Posterior vena cava (tissue), 2 donors: ENCODE data around the gene RAVER1. TPM values are rescaled to one million over a fixed set of nuclear protein-coding genes. Genes with fewer than 3 reads are reported as not detected.

ENCODE experiments used
- DNase-seq: peaks from one replicate; pipeline ENCODE4 v3.0.0-alpha.2; 2020; ENCODE audit warnings: low spot score
- intact Hi-C, 2 donors: fragments of 100-400 bp; cut with DNase I; formaldehyde crosslinking; loops; one replicate each; pipeline versions ENCODE4 v1.14.1 to v1.14.2; 2022 to 2023
- total RNA-seq, 2 donors: library from RNA; stranded (reverse); fragmentation: NEBNext Ultra II Directional; extraction: Animal tissue kit (Norgen Biotek cat#: 25700); gene quantifications; one replicate each; pipeline ENCODE4 v1.2.1, GENCODE V29; 2021
- donor health status: DM: yes; HTN: yes; CAD: no.
- donor health status: DM: yes; HTN: yes; CAD: no.

Gene RAVER1
- total RNA-seq, 2 donors from 2014 or later = 17.5 to 19.0 TPM

DNA sequence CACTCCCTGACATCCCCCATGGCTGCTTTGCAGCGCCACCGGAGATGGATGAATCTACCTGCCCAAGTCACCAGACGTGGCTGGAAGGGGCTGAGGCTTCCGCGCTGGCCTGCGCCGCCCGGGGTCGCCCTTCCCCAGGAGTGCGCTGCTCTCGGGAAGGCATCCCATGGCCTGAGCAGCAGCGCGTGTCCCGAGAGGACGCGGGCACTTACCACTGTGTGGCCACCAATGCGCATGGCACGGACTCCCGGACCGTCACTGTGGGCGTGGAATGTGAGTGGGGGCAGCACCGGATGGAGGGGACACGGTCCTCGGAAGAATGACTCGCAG, 39.0 kb downstream of the RAVER1 start:
- DNase-seq = peak; percentile 70
- intact Hi-C loops = no loop called here

DNA sequence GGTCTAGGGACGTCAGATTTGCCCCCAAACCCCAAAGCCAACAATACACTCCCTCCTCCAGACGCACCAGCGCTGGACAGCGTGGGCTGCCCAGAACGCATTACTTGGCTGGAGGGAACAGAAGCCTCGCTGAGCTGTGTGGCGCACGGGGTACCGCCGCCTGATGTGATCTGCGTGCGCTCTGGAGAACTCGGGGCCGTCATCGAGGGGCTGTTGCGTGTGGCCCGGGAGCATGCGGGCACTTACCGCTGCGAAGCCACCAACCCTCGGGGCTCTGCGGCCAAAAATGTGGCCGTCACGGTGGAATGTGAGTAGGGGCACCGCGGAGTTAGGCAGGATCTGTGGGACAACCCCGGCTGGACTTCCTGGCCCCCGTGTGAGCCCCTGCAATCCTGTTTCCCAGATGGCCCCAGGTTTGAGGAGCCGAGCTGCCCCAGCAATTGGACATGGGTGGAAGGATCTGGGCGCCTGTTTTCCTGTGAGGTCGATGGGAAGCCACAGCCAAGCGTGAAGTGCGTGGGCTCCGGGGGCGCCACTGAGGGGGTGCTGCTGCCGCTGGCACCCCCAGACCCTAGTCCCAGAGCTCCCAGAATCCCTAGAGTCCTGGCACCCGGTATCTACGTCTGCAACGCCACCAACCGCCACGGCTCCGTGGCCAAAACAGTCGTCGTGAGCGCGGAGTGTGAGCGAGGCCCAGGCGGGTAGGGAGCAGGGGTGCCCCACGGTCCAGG, 39.5 kb downstream of the RAVER1 start:
- intact Hi-C loops = no loop called here
- peak; percentile 78 for DNase-seq

DNA sequence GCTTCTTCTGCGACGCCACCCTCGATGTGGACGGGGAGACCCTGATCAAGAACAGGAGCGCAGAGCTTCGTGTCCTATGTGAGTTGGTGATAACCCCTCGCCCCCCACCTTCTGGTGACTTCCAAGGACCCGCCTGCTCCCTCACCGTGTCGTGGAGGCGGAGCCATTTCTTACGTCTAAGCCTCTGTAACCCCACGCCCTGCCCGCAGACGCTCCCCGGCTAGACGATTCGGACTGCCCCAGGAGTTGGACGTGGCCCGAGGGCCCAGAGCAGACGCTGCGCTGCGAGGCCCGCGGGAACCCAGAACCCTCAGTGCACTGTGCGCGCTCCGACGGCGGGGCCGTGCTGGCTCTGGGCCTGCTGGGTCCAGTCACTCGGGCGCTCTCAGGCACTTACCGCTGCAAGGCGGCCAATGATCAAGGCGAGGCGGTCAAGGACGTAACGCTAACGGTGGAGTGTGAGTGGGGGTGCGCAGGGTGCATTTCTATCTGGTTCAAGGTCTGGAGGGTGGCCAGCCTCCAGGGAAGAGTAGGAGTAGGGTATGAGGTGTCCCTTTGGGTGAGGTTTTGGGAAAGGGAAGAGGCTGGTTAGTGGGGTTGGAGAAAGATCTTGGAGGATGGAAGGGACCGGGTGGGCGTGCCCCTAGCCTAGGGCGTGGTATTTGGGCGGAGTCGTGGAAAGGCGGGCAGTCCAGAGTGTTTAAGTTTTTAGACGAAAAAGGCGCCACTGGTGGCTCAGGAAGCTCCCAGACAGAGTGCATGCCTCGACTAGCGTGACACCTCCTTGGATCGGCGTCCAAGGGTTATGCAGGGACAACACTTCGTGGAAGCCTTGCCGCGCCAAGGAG, 40.3 kb downstream of the RAVER1 start:
- intact Hi-C loops = no loop called here
- DNase-seq = peak; percentile 81

DNA sequence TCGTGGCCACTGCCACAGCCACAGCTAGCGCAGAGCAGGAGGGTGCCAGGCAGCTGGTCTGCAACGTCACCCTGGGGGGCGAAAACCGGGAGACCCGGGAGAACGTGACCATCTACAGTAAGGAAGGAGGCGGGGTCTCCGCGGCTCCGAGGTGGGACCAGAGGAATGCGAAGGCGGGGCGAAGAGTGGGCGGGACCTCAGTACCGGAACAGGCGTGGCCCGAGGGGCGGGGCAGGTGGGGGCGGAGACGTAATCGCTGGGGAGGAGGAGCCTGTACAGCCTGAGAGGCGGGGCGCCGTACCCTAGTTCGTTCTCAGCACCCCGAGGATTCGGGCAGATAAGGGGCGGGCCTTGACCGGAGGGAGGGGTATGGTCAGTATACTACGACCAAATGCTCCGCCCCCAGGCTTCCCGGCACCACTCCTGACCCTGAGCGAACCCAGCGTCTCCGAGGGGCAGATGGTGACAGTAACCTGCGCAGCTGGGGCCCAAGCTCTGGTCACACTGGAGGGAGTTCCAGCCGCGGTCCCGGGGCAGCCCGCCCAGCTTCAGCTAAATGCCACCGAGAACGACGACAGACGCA, 41.0 kb downstream of the RAVER1 start:
- intact Hi-C loops = no loop called here
- DNase-seq = peak; percentile 95

DNA sequence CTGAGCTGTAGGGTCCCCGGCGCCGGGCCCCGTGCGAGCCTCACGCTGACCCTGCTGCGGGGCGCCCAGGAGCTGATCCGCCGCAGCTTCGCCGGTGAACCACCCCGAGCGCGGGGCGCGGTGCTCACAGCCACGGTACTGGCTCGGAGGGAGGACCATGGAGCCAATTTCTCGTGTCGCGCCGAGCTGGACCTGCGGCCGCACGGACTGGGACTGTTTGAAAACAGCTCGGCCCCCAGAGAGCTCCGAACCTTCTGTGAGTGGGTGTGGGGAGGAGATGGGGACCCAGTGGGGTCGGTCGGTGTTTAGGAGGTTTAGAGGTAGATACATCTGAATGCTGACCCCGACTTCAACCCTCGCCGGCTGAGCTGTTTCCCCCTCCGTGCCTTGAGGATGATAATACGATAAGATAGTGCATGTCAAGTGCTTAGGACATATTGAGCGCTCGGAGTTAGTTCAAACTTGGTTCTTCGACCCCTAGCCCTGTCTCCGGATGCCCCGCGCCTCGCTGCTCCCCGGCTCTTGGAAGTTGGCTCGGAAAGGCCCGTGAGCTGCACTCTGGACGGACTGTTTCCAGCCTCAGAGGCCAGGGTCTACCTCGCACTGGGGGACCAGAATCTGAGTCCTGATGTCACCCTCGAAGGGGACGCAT, 41.6 kb downstream of the RAVER1 start:
- intact Hi-C loops = no loop called here

DNA sequence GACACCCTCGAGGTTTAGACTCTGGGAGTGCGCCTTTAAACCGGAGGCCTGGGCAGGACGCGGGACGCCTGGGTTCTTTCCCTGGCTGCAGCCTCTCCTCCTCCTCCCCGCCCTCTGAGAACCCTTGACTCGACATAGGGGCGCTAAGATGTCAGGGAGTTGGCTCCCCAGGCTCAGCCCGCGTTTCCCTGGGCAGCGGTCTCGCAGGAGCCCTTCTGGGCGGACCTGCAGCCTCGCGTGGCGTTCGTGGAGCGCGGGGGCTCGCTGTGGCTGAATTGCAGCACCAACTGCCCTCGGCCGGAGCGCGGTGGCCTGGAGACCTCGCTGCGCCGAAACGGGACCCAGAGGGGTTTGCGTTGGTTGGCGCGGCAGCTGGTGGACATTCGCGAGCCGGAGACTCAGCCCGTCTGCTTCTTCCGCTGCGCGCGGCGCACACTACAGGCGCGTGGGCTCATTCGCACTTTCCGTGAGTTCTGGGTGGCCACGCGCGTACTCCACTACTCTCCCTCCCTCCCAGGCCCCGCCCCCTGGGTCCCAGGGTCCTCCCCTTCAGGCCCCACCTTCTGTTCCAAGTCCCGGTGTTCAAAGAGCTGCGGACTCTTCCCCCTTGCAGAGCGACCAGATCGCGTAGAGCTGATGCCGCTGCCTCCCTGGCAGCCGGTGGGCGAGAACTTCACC, 42.3 kb downstream of the RAVER1 start:
- intact Hi-C loops = no loop called here
- peak; percentile 90 for DNase-seq

More for the DNA sequence above, 41.6 kb downstream of the RAVER1 start:
- peak; percentile 83 for DNase-seq

DNA sequence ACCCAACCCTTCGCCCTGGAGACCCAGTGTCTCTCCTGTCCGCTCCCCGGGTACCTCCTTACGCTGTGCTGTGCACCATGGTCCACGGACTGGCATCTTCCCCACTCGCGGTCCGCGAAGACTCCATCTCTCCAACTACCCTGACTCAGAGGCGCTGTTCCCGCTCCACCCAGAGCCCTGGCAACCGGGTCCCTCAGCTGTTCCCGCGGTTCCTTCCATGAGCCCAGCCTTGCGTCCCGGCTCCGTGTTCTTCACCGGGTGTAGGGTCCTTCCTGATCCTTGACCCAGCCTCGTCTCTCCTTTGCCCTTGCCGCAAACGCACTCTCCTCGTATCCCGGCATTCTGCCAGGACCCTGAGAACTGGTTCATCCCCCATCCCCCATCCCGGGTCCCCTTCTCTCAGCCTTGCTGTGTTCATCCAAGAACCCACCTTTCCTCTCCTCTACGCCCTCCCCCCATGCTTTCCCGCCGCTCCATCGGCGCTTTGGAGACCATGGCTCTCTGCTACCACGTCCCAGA, 42.9 kb downstream of the RAVER1 start:
- intact Hi-C loops = no loop called here
- DNase-seq = peak; percentile 83

DNA sequence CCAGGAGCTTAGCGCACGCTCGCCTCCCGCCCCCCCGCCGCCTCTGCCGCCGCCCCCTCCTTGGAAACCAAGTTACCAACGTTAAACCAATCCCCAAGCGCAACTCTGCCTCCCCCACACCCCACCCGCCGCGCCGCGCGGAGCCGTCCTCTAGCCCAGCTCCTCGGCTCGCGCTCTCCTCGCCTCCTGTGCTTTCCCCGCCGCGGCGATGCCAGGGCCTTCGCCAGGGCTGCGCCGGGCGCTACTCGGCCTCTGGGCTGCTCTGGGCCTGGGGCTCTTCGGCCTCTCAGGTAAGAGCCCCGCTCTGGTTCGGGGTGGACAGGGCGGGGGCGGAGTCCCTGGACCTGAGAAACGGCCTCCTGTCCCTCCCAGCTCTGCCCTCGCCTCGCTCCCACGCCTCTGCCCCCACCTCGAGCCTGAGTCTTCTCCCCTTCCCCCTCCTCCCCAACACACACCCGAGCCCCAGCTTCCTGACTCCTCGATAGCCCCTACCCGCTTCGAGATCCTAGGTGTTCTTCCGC, 43.4 kb downstream of the RAVER1 start, which contains the start of gene ICAM5:
ICAM5 (plus strand) TSS at position 117 of the 521 bp plus-strand sequence; CDS start at position 209, 92 bp downstream.
- intact Hi-C loops = no loop called here
- DNase-seq = peak; percentile 52

DNA sequence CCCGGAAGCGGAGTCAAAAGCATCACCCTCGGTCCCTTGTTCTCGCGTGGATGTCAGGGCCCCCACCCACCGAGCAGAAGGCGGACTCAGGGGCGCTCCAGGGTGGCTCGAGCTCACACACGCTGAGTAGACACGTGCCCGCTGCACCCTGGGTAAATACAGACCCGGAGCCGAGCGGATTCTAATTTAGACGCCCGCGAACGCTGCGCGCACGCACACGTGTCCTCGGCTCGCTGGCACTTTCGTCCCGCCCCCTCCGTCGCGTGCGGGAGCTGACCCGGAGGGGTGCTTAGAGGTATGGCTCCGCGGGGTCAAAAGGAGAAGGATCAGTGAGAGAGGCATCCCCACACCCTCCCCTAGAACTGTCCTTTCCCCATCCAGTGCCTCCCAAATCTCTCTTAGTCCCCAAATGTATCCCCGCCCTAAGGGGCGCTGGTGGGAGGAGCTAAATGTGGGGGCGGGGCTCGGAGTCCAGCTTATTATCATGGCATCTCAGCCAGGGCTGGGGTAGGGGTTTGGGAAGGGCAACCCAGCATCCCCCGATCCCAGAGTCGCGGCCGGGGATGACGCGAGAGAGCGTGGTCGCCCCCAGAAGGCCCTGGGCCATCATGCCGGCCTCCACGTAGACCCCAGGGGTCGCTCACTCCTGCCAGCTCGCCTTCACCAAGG, 44.0 kb downstream of the RAVER1 start:
- DNase-seq = peak; percentile 87
- intact Hi-C loops = no loop called here

DNA sequence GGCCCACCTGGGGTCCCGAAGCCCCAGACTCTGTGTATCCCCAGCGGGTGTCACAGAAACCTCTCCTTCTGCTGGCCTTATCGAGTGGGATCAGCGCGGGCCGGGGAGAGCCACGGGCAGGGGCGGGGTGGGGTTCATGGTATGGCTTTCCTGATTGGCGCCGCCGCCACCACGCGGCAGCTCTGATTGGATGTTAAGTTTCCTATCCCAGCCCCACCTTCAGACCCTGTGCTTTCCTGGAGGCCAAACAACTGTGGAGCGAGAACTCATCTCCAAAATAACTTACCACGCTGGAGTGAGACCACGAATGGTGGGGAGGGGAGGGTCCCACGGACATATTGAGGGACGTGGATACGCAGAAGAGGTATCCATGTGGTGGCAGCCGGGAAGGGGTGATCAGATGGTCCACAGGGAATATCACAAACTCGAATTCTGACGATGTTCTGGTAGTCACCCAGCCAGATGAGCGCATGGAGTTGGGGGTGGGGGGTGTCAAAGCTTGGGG, 44.6 kb downstream of the RAVER1 start:
- intact Hi-C loops = no loop called here
- peak; percentile 76 for DNase-seq

DNA sequence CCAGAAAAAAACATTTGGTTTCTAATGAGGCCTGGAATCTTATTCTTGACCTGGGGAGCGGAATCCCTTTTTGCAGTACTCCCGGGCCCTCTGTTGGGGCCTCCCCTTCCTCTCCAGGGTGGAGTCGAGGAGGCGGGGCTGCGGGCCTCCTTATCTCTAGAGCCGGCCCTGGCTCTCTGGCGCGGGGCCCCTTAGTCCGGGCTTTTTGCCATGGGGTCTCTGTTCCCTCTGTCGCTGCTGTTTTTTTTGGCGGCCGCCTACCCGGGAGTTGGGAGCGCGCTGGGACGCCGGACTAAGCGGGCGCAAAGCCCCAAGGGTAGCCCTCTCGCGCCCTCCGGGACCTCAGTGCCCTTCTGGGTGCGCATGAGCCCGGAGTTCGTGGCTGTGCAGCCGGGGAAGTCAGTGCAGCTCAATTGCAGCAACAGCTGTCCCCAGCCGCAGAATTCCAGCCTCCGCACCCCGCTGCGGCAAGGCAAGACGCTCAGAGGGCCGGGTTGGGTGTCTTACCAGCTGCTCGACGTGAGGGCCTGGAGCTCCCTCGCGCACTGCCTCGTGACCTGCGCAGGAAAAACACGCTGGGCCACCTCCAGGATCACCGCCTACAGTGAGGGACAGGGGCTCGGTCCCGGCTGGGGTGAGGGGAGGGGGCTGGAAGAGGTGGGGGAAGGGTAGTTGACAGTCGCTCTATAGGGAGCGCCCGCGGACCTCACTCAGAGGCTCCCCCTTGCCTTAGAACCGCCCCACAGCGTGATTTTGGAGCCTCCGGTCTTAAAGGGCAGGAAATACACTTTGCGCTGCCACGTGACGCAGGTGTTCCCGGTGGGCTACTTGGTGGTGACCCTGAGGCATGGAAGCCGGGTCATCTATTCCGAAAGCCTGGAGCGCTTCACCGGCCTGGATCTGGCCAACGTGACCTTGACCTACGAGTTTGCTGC, 46.3 kb downstream of the RAVER1 start, which contains the start of gene ICAM4:
ICAM4 (plus strand) TSS at position 153 of the 935 bp plus-strand sequence; CDS start at position 211, 58 bp downstream.
- DNase-seq = peak; percentile 90

DNA sequence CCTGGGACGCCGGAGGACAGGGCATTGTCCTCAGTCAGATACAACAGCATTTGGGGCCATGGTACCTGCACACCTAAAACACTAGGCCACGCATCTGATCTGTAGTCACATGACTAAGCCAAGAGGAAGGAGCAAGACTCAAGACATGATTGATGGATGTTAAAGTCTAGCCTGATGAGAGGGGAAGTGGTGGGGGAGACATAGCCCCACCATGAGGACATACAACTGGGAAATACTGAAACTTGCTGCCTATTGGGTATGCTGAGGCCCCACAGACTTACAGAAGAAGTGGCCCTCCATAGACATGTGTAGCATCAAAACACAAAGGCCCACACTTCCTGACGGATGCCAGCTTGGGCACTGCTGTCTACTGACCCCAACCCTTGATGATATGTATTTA, 47.9 kb downstream of the RAVER1 start:
- intact Hi-C loops = no loop called here
- DNase-seq = no peak

More for the DNA sequence above, 46.3 kb downstream of the RAVER1 start, which contains the start of gene ICAM4:
- intact Hi-C loops = no loop called here

DNA sequence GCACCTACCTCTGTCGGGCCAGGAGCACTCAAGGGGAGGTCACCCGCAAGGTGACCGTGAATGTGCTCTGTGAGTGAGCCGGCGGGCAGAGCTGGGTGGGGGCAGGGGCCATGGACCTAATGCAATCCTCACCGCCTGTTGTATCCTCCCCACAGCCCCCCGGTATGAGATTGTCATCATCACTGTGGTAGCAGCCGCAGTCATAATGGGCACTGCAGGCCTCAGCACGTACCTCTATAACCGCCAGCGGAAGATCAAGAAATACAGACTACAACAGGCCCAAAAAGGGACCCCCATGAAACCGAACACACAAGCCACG, 48.4 kb downstream of the RAVER1 start:
- DNase-seq = no peak
- intact Hi-C loops = no loop called here

DNA sequence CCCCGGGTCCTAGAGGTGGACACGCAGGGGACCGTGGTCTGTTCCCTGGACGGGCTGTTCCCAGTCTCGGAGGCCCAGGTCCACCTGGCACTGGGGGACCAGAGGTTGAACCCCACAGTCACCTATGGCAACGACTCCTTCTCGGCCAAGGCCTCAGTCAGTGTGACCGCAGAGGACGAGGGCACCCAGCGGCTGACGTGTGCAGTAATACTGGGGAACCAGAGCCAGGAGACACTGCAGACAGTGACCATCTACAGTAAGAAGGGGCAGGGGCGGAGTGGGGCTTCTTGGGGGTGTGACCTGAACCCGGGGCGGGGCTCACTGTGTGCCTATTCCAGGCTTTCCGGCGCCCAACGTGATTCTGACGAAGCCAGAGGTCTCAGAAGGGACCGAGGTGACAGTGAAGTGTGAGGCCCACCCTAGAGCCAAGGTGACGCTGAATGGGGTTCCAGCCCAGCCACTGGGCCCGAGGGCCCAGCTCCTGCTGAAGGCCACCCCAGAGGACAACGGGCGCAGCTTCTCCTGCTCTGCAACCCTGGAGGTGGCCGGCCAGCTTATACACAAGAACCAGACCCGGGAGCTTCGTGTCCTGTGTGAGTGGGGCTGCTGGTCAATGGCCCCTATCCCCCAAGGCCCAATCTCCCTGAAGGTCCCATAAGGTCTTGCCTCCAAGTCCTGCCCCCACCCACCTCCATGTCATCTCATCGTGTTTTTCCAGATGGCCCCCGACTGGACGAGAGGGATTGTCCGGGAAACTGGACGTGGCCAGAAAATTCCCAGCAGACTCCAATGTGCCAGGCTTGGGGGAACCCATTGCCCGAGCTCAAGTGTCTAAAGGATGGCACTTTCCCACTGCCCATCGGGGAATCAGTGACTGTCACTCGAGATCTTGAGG, 49.0 kb downstream of the RAVER1 start:
- intact Hi-C loops = no loop called here
- DNase-seq = no peak

DNA sequence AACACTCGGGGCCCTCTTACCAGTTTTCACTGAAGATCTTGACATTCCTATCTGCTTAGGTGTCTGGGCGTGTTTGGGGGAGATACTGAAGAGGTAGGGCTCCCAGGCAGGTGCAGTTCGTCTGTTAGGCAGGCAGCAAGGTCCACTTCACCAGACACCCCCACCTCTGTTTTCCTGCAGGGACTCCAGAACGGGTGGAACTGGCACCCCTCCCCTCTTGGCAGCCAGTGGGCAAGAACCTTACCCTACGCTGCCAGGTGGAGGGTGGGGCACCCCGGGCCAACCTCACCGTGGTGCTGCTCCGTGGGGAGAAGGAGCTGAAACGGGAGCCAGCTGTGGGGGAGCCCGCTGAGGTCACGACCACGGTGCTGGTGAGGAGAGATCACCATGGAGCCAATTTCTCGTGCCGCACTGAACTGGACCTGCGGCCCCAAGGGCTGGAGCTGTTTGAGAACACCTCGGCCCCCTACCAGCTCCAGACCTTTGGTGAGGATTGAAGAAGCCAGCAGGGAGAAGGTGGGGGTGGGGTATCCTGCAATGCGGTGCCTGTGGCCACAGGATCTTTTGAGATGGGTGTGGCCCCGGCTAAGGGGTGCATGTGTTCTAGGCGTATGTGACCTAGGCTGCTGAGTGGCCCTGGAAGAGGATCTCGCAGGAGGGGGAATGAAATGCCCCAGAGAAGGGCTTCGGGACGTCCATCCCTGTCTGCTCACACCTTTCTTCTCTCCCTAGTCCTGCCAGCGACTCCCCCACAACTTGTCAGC, 49.8 kb downstream of the RAVER1 start:
- no peak for DNase-seq
- intact Hi-C loops = no loop called here
